ENCODE data around the gene KLHDC10. TPM values are rescaled to one million over a fixed set of nuclear protein-coding genes. Genes with fewer than 3 reads are reported as not detected.
"Not testable (repeated sequence)": the region's sequence is repeated elsewhere in the genome, so short reads cannot be mapped to it uniquely, and the experiment has no call there.

Gene KLHDC10
- polyA plus RNA-seq, 12 donors = 36.4 to 107 (median 47.9) TPM

DNA sequence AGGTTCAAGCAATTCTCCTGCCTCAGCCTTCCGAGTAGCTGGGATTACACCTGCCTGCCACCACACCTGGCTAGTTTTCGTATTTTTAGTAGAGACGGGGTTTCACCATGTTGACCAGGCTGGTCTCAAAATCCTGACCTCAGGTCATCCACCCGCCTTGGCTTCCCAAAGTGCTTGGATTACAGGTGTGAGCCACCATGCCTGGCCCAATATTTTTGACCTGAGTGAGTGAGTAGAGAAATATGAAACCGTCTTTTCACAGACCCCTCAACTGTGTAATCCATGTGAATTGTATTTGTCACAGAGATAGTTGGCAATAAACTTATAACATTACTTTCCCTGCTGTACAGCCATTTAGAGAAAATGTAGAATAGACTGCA, 43.1 kb downstream of the KLHDC10 start:
- not testable (repeated sequence) for DNase-seq

GRCh38 chr7:130113887-130114286, 43.6 kb downstream of the KLHDC10 start:
- DNase-seq = no peak

GRCh38 chr7:130114374-130114773, 44.0 kb downstream of the KLHDC10 start:
- no peak for DNase-seq

GRCh38 chr7:130114776-130115175, 44.4 kb downstream of the KLHDC10 start:
- no peak for DNase-seq

- no peak for DNase-seq
Measured at GRCh38 chr7:130118294-130118693, 48.0 kb downstream of the KLHDC10 start.

- no peak for DNase-seq
Measured at GRCh38 chr7:130118801-130119200, 48.5 kb downstream of the KLHDC10 start.

GRCh38 chr7:130123501-130123900, 53.2 kb downstream of the KLHDC10 start:
- DNase-seq = no peak

- no peak for DNase-seq
Measured at GRCh38 chr7:130124711-130125110, 54.4 kb downstream of the KLHDC10 start.

DNA sequence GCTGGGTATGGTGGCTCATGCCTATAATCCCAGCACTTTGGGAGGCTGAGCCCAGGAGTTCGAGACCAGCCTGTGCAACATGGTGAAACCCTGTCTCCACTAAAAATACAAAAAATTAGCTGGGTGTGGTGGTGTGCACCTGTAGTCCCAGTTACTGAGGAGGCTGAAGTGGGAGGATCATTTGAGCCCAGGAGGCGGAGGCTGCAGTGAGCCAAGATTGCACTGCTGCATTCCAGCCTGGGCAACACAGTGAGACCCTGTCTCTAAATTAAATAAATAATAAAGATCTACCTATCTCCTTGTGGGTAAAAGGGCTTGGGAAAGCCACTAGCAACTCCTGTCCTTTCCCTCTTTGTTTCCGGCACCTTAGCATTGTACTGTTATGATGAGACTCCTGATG, 56.5 kb downstream of the KLHDC10 start:
- not testable (repeated sequence) for DNase-seq

GRCh38 chr7:130127404-130127803, 57.1 kb downstream of the KLHDC10 start:
- no peak for DNase-seq

DNA sequence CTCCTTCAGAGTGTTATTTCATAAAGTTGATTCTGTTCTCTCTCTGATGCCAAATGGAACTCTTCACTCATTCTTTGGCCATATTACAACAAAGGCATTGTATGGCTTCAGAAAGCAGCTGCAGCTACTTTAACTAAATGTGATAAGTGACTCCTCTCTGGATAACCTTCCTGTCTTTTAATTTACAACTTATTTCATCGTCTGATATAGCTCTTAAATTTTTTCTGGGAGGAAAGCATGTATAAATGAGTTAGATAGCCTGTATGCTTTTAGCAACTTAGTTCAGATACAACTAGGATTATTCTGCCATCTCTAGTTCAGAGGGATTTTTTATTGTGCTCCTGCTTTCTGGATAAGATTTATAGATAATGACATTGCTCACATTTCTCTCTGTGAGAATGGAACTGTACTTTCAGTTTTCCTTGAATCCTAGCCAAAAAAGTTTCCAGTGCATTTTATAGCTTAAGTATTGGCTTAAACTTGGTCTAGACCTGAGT, 57.5 kb downstream of the KLHDC10 start:
- peak; percentile 72 for DNase-seq

- DNase-seq = no peak
Measured at GRCh38 chr7:130129011-130129411, 58.7 kb downstream of the KLHDC10 start.

- no peak for DNase-seq
Measured at GRCh38 chr7:130131191-130131834, 61.0 kb downstream of the KLHDC10 start.

DNA sequence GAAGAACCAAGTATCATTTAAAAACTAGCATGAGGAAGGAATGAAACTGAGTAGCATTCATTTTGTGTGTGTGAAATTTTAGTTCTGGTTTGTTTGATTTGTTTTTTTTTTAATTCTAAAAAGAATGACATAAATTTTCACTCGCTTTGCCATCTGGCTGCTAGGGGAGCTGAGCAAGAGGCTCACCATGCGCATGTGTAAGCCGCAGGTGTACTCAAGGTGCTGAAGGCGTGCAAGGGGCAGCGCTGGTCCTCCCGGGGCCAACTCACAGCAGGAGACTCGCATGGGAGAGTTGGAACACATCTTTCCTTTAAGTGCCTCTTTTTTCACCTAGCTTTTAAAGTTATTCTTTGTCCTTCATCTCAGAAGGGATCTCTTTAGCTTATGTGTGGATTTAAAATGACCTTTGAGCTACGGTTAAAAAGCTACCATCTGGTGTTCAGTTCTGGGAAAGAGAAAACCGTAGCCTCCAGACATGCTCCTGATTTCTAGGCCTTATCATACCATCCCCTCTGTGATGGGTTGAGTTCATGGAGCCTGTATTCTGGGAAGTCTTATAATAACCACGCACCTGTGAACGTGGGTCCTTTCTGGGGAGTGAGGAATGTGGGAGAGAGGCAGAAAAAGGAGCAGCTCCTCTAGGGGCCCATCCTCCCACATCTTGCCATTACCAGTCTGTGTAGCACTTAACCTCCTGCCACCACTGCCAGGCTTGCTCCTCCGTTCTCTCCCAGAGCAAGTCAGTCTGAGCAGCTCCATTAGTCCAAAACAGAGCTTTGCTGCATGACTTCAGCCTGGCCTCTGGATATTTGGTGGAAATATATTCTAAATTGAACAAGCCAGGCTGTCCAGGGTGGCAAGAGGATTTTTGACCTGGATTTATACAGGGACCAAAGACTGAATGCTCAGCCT, 61.9 kb downstream of the KLHDC10 start:
- no peak for DNase-seq

DNA sequence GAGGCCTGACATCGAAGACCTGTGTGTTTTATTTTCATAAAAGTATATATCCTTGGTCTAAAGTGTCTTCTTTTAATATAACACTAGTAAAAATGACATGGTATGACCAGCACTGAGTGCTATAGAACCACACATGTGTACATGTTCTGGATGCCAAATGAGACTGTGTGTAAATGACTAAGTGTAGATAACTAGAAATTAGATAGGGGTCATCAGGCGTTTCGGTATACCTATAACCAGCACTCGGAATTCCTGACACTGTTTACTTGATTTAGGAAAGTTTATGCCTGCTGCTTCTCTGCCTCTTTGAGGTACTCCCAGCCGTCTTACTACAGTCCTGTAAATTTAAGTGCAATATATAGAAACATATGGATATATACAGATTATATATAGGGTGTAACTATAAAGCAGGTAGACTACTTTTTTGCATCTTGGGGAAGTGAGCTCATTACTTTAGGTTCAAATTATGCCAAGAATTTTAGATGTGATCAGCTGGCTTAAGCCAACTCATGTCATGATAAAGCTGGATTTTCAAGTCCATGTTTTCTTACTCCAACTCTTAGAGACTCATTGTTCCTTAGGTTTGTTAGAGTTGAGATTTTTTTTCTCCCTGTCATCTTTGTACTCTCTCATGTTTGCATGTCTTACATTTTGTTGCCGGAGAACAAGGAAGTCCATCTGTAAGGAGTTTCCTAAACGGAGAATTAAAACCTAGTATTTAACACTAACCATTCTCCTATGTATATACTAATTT, 62.9 kb downstream of the KLHDC10 start:
- no peak for DNase-seq

DNA sequence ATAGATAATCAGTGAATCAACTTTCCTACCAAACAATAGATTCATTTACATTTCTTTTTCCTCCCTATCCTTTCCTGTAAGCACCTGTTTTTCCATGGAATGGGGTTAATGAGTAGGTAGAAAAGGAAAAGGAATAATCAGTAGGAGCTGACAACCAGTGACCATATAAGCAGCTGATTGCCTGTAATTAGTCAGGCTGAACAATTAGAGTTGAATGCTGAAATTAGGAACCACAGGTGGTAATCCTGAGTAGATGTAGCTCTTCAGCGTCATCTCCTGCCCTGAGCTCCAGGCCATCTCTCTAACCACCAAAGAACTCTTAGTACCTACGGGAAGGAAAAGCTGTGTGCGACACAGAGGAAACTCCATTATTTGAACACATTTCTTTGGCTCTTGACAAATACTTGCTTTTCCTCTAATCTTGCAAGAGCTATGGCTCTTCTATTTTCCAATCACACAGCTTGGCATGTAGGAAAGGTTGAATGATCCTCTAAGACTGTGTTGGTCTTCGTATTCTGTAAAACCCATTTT, 63.8 kb downstream of the KLHDC10 start:
- no peak for DNase-seq

- no peak for DNase-seq
Measured at GRCh38 chr7:130134726-130135125, 64.4 kb downstream of the KLHDC10 start.

GRCh38 chr7:130135208-130136205, 65.2 kb downstream of the KLHDC10 start:
- no peak for DNase-seq

DNA sequence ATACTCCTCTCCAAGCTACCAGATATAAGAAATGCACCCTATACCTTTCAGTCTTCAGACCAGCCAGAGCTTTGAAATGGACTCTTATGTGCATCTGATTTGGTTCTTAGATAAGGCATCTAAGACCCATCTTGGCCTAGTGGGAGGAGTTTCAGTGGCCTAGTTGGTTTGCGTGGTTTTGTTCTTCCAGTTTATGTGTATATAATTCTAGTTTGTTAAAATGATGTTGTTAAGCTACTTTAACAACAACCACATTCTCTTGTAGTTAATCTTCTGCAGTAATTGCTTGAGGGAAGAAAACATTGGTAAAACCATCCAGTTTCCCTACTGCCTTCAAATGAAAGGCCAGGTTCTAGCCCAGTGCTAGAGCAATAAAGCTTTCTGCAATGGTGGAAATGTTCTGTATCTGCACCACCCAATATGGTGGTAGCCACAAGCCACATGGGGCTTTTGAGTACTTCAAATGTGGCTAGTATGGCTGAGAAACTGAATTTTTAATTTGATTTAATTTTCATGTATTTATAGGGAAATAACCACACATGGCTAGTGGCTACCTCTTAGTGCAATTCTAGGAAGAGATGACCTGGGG, 66.3 kb downstream of the KLHDC10 start:
- DNase-seq = no peak

- DNase-seq = no peak
Measured at GRCh38 chr7:130137207-130137606, 66.9 kb downstream of the KLHDC10 start.

All from muscle of arm (tissue), 12 donors.